Stimulated activated CD8-positive, alpha-beta memory T cell treated with anti-CD3 and anti-CD28 coated beads, Interleukin-4, amount 100 ng/mL, for 4 hours (primary cell): ENCODE data around the gene ARID3C.
"Not testable (repeated sequence)": the region's sequence is repeated elsewhere in the genome, so short reads cannot be mapped to it uniquely, and the experiment has no call there.

ENCODE experiments used
- DNase-seq, 2 donors: peaks; one replicate each; pipeline ENCODE4 v3.0.0-alpha.2; 2020; ENCODE audit warnings: low read depth in 2 of 2, low spot score in 1 of 2

ARID3C gene

GRCh38 chr9:34653151-34654072 lies 24.5 kb upstream of the ARID3C start:
- no peak for DNase-seq

DNA sequence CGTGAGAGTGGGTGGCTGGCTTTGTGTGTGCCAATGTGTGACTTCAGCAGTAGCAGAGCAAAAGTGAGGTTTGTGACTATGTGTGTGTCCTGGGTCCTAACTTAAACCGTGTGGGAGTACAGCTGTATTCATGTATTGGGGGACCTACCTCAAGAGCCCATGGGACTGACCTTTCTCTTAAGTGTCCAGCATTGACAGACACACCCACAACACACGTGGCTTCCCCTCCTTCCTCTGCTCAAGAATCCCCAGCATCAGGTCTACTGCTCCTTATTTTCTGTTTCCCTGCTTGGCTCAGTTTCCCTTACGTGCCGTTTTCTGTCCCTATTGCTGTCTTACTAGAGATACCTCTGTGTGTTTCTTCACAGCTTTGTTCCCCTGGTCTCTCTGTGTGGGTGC lies 23.7 kb upstream of the ARID3C start:
- no peak for DNase-seq

DNA sequence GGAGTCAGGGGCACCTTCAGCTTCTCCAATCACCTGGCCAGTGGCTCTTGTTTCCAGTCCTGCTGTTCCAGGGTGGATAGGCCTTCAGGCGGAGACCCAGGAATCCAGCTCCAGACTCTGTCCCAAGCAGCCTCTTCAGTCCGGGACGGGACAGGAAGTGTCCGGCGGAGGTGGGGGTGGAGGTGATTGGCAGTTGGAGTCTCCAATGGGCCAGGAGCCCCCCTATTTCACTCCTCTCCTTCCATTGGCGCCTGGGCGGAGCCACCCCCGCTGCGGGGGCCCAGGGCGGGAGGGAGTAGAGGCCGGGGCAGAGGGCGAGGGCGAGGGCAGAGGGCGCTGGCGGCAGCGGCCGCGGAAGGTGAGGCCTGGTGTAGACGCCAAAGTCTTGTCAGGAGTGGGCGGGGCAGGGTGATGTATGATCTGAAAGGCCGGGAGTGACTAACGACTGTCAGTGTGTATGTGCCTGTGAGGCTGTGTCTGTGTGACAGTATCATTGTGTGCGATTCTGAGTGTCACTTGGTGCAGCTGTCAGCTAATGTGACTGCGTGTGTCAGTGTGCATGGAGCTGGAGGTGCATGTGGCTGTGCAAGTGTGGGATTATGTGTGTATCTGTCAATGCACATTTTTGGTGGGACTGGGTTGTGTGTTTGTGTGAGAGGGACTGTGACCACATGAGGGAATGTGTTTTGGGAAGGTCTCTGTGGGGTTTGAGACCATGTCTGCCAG lies 23.2 kb upstream of the ARID3C start, which contains the start of gene IL11RA:
TSS of gene IL11RA (plus strand) at position 310 of the 726 bp plus-strand sequence. CDS start 3,033 bp downstream, outside the sequence.
- peak in 1 of 2 donors; percentile 17 for DNase-seq

- no peak for DNase-seq
These were observed 22.5 kb upstream of the ARID3C start for GRCh38 chr9:34651321-34651720.

GRCh38 chr9:34650816-34651215 lies 21.9 kb upstream of the ARID3C start:
- DNase-seq, result no peak

GRCh38 chr9:34648673-34649072 lies 19.8 kb upstream of the ARID3C start:
- no peak for DNase-seq

- no peak for DNase-seq
These were observed 18.8 kb upstream of the ARID3C start for GRCh38 chr9:34647651-34648050.

GRCh38 chr9:34647084-34647403 lies 18.2 kb upstream of the ARID3C start:
- DNase-seq, result no peak

DNA sequence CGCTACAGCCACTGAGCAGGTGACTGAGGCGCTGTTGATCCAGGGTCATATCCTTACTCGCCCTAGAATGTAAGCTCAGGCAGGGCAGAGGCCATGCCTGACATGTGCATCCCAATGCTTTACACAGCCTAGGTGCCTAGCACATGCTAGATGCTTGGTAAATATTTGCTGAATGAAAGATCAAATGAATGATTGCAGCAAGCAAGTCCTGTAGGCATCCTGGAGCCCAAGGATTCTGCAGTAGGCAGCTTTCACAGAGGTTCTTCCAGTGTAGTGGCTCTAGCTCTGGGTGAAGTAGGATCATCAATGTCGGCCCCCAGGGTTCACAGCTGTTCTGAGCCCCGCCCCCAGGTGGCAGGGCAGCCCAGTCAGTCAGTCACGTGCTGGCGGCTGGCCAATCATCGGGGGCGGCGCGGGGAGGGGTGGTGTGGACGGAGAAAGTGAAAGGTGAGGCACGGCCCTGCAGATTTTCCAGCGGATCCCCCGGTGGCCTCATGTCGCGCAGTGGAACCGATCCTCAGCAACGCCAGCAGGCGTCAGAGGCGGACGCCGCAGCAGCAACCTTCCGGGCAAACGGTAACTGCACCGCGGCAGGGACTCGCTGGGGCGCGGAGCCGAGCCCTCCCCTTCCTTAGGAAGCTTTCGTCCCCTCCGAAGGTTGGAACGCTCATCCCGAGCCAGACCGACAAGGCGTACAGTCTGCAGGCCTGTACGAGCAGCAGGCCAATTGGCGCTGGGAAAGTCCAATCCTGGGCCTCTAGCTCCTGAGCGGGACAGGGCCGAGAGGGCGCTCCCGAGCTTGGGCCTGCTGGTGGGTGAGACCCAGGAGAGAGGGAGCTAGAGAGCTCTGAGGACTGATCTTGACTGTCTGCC lies 17.6 kb upstream of the ARID3C start, which contains the start of gene GALT:
TSS of gene GALT (plus strand) at position 465 of the 873 bp plus-strand sequence. CDS start at position 495, 30 bp downstream.
- DNase-seq, result peak; percentile 93 to 96

- no peak for DNase-seq
These were observed 16.0 kb upstream of the ARID3C start for GRCh38 chr9:34644766-34645314.

DNA sequence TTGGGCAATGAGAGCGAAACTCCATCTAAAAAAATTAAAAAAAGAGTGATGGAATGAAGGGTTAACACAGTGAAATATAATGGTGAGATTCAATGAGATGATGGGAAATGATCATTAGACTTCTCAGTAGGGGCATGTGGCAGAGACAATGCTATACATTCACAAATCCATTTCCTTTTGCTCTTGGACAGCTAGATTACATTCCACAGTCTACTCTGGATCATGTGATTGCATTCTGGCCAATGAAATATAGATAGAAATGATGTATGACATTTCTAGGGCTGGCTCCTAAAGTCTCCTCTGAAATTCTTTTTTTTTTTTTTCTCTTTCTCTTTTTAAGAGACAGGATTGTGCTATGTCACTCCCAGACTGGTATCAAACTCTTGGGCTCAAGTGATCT lies 13.8 kb upstream of the ARID3C start:
- DNase-seq, result no peak

GRCh38 chr9:34639322-34639721 lies 10.5 kb upstream of the ARID3C start:
- not testable (repeated sequence) for DNase-seq

DNA sequence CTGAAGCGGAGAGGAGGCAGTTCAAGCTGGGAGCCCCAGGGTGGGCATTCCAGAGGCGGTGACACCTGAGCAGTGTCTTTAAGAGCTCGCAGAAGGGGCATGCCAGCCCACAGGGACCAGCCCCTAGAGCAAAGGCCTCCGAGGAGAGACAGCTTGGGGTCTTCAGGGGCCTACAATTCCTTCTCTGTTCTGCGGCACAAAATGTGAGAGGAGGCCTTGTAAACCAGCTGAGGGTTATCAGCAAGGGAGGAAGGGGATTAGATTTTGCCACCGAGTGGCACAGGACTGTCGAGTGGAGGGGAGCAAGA lies 9.2 kb upstream of the ARID3C start:
- no peak for DNase-seq

DNA sequence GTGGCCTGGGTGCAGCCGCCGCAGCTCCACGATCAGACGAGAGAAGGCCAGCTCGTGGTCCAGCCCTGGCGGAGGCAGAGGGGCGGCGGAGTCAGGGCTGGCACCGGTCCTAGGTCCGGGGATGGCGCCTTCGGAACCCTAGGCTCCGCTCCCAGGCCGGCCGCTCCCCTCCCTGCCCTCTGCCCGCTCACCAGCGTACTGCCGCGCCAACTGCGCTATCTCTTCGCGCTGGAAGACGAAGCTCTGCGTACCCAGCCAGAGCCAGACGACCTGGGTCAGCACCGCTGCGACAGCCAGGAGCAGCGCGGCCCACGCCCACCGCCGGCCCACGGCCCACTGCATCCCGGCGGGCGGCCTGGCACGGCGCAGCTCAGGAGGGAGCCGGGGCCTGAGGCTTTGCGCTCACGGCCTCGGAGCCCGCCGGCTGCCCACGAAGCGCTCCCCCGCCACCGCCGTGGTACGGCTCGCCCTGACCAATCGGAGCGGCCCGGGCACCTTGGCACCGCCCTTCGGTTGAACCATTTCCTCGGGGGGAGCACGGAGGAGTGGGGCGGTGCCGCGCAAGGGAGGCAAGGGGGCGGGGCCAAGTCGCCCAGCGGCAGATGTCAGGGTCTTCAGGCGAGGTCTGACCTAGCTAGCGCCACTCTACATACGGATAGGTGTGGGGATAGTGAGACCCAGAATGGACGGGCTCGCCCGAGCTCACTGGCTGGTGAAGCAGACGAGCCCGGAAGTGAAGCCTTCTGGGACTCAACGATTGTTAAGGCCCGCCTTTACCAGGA lies 8.7 kb upstream of the ARID3C start, which contains the start of gene SIGMAR1:
TSS of gene SIGMAR1 (minus strand) at position 432 of the 782 bp plus-strand sequence. CDS start at position 342, 90 bp downstream.
- DNase-seq, result peak; percentile 87 to 88

GRCh38 chr9:34636791-34637355 lies 8.0 kb upstream of the ARID3C start:
- no peak for DNase-seq

- no peak for DNase-seq
These were observed 6.7 kb upstream of the ARID3C start for GRCh38 chr9:34635556-34635955.

DNA sequence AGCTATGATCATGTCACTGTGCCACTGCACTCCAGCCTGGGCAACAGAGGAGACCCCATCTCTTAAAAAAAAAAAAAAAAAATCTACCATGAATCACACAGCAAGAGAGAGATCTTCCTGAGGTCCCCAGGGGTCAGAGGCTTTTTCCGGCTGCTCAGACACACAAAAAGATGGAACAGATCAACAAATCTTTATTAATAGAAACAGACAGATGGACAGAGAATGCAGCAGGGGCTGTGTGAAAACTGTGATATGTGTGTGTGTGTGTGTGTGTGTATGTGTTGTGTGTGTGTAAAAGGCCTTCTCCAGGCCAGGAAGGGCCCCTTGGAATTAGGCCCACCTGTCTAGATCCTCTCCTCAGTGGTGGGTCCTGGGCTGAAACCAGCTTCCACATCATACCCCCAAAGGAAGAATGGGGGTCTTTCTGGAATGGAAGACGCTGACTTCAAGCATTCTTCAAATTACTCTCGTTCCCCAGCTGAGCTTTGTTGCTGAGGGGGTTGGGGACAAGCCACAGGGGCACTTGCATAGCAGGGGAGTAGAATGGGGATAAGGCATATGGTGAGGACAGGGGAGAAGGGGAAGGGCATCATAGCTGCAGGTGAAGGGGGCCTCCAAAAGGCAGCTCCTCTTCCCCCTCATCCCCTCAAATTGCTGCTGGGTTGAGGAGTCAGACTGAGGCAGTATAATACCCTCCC lies 5.8 kb upstream of the ARID3C start:
- no peak for DNase-seq

- peak; percentile 37 to 51 for DNase-seq
These were observed 5.1 kb upstream of the ARID3C start for GRCh38 chr9:34633851-34634550.

DNA sequence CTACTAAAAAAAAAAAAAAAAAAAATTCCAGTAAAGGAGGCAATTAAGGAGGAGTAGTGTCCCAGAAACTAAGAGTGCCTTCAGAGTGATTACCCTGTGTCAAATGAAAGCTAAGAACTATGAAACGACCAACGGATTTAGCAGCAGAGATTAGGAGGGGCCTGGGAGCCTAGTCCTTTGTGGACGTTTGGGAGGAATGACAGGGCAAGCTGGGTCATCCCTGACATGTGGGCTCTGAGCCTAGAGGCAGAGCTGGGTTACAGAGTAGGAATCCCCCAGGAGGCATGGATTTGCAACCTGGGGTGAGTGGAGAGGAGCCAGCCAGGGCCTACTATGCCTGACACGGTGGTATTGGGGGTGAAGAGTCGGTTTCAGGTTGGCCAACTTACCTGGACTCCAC lies 4.3 kb upstream of the ARID3C start:
- no peak for DNase-seq
